ENCODE data around the gene FNDC5. TPM values are rescaled to one million over a fixed set of nuclear protein-coding genes. Genes with fewer than 3 reads are reported as not detected.

The FNDC5 gene
- total and polyA plus RNA-seq, 12 donors: 12.4 to 130 (median 73.5) TPM

DNA sequence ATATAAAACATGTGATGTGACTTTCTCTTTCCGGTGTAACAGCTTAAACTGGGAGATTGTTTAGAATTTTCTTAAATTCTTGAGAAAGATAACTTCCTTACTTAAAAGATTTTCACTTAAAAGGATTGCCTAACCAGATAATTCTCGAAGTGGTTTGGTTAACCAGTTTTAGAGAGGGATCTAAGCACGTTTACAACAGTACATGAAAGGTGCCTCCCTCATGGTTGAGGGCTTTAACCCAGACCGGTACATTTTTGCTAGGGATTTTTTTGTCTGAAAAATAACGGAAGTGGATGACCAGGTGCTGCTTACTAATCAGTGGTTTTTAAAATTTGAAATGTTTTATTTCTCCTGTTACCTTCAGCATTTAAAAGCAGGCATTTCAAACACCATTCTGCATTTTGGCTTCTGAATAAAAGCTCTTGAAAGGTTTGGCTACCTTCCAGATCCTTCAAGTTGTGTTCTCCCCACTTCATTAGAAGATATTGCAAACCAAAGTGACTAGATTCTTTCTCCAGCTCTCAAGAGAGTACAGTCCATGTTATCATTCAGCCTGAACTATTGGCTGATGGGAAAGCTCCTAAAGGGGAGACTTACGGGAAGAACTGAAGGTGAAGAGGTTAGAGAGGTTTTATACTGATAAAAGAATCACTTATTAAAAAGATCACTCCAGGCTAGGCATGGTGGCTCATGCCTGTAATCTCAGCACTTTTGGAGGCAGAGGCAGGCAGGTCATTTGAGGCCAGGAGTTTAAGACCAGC is 40.4 kb downstream of the FNDC5 start:
- Histone ChIP-seq H3K27ac (no peak overlapping the region), H3K36me3 (peaks cover 0 to 100% (median 61%) of the 10 kb centered on the region in 9 donors), H3K4me1 (no peaks in the 10 kb centered on the region), H3K4me3 (no peak overlapping the region), H3K9me3 (no peaks in the 10 kb centered on the region), H3K27me3 (no peaks in the 10 kb centered on the region)
- DNase-seq (no peak), ATAC-seq (no peak)
- no peak for TF ChIP-seq CTCF (IDR thresholded peaks at IDR 0.05)
- intact Hi-C loops (cut with DNase I): no loop called here
- WGBS, 2 donors: 82 to 89% methylated on average over 6 of the region's 6 CpGs

- peak in 7 of 9 donors; percentile 19 to 47 (median 32) for TF ChIP-seq CTCF (IDR thresholded peaks at IDR 0.05)
- Histone ChIP-seq H3K4me3 (no peak overlapping the region), H3K9me3 (no peaks in the 10 kb centered on the region), H3K27ac (no peak overlapping the region), H3K36me3 (peaks cover 0 to 85% (median 49%) of the 10 kb centered on the region in 9 donors), H3K27me3 (no peaks in the 10 kb centered on the region), H3K4me1 (peaks cover 0 to 5% (median 0%) of the 10 kb centered on the region in 9 donors)
- DNase-seq: no peak
- intact Hi-C loops (cut with DNase I): loop anchor here in 2 of 10 donors (5.0 to 10.0 kb wide), 2 partner anchors 39 to 46 kb away; partner anchors contain the start of gene FNDC5 (in 1 of the 2)
- 91 to 95% methylated on average over 7 of the region's 7 CpGs for WGBS, 2 donors
- no peak for ATAC-seq
These were observed 42.4 kb downstream of the FNDC5 start for GRCh38 chr1:32828341-32828740.

DNA sequence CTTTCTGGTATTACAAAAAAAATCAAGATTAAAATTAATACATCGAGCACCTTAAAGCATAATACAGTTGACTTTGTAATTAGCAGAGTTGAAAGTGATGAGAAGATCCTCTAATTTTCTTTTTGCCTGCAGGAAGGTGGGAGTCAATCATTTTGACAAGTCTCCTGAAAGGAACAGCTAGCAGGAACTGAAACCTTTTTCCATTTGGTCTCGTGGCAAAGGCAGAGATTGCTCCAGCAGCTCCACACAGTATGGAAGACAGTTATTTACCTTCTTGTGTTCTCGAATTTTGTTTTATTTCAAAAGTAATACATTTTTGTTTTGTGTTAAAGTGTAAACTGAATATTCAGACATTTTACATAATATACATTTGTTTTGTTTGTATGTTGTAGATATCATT is 45.5 kb downstream of the FNDC5 start:
- no peak for TF ChIP-seq CTCF (IDR thresholded peaks at IDR 0.05)
- WGBS, 2 donors: 75 to 88% methylated on average over 3 of the region's 3 CpGs
- DNase-seq (no peak), ATAC-seq (no peak)
- Histone ChIP-seq H3K27me3 (no peaks in the 10 kb centered on the region), H3K27ac (no peak overlapping the region), H3K9me3 (no peaks in the 10 kb centered on the region), H3K4me3 (no peak overlapping the region), H3K36me3 (peaks cover 0 to 60% (median 33%) of the 10 kb centered on the region in 9 donors), H3K4me1 (peaks cover 0 to 5% (median 0%) of the 10 kb centered on the region in 9 donors)
- intact Hi-C loops (cut with DNase I): loop anchor here in 2 of 10 donors (5.0 to 10.0 kb wide), 2 partner anchors 42 to 50 kb away; partner anchors contain the start of gene FNDC5 (in 1 of the 2)

GRCh38 chr1:32818804-32819541 is 51.7 kb downstream of the FNDC5 start:
- peak overlapping the region in 9 of 10 donors; percentile 92 to 99 (median 98) for H3K27ac ChIP-seq
- 71% methylated on average over 11 of the region's 11 CpGs for WGBS, 2 donors
- DNase-seq (no peak), ATAC-seq (no peak)
- H3K36me3 ChIP-seq: peaks cover 0 to 10% (median 0%) of the 10 kb centered on the region in 9 donors
- peaks cover 3 to 48% (median 41%) of the 10 kb centered on the region in 9 donors for H3K4me1 ChIP-seq
- TF ChIP-seq CTCF (IDR thresholded peaks at IDR 0.05): no peak
- intact Hi-C loops (cut with DNase I): loop anchor here in 3 of 10 donors (5.0 to 10.0 kb wide), 2 partner anchors 53 to 266 kb away; partner anchors contain the start of genes FNDC5 (in 3 of the 3) and AZIN2 (in 1 of the 3)
- peak overlapping the region; percentile 80 to 100 (median 90) for H3K4me3 ChIP-seq
- no peaks in the 10 kb centered on the region for H3K27me3 ChIP-seq
- H3K9me3 ChIP-seq: no peaks in the 10 kb centered on the region

All from heart right ventricle (tissue), 16 donors.